GM12878 (cell line): ENCODE data around the gene ASAP2. TPM values are rescaled to one million over a fixed set of nuclear protein-coding genes. Genes with fewer than 3 reads are reported as not detected.

Experiments
- ATAC-seq: fragments of 200-7000 bp; cut with Tn5 transposase; 3 replicates; pipeline ENCODE4 v1.9.1; 2020; ENCODE audit warnings: mild to moderate bottlenecking, moderate library complexity
- BruUV-seq: library from RNA; stranded (reverse); fragments of 400-500 nt; replicated peaks from 2 replicates; lab custom pipeline; 2021; lab: Mats Ljungman, UMichigan
- CTCF ChIA-PET: fragments of 300-600 bp; sonication (Branson Sonifier 250); formaldehyde crosslinking; extraction: SDS; loops from one replicate; lab custom pipeline; 2021; ENCODE audit warnings: inconsistent platforms; lab: Yijun Ruan, JAX
- POLR2A ChIA-PET: fragments of 350-600 bp; formaldehyde crosslinking; extraction: SDS; loops from one replicate; lab custom pipeline; 2021; ENCODE audit warnings: inconsistent platforms; lab: Charles Lee
- RAD21 ChIA-PET: fragments of 300-600 bp; sonication (Branson Sonifier 250); formaldehyde crosslinking; loops from one replicate; lab custom pipeline; 2023; ENCODE audit warnings: antibody characterized with exemption; ENCODE audit not compliant: unreplicated experiment; lab: Charles Lee
- SMC1A ChIA-PET: fragments of 300-600 bp; sonication (Branson Sonifier 250); formaldehyde crosslinking; loops from one replicate; lab custom pipeline; 2023; ENCODE audit not compliant: unreplicated experiment, uncharacterized antibody; lab: Charles Lee
- DNase-seq: peaks from one replicate; pipeline ENCODE4 v3.0.0-alpha.2; 2011; ENCODE audit warnings: low read depth, low spot score
- FAIRE-seq: peaks from 3 replicates; lab custom pipeline; 2011; peaks lifted over from hg19 to GRCh38; lab: Jason Lieb, UNC
- H2AFZ ChIP-seq: 2 replicates; pipeline ENCODE4 v1.6.0; 2011; ENCODE audit warnings: low read depth, low read length, control low read depth; ENCODE audit not compliant: control insufficient read depth
- H3K27ac ChIP-seq: 2 replicates; pipeline ENCODE4 v1.5.1; 2011; ENCODE audit warnings: control low read depth; ENCODE audit not compliant: control insufficient read depth, insufficient read depth
- H3K27me3 ChIP-seq, 2 experiments: replicated peaks in 1 of 2; 2 replicates each; pipeline versions ENCODE4 v1.6.0 to v1.6.1; 2011; ENCODE audit warnings: low read length in 1 of 2; ENCODE audit not compliant: control insufficient read depth in 2 of 2, insufficient read depth in 2 of 2
- H3K36me3 ChIP-seq, 2 experiments: 2 replicates each; pipeline ENCODE4 v1.5.1; 2011; ENCODE audit warnings: low read length in 1 of 2; ENCODE audit not compliant: control insufficient read depth in 2 of 2, insufficient read depth in 2 of 2
- H3K4me1 ChIP-seq: 2 replicates; pipeline ENCODE4 v1.6.1; 2011; ENCODE audit warnings: mild to moderate bottlenecking, low read length, moderate library complexity, mixed read lengths; ENCODE audit not compliant: control insufficient read depth, insufficient read depth
- H3K4me2 ChIP-seq: 2 replicates; pipeline ENCODE4 v1.6.0; 2011; ENCODE audit warnings: control low read depth; ENCODE audit not compliant: control insufficient read depth, insufficient read depth
- H3K4me3 ChIP-seq: fragments of 200-600 bp; sonication (generic); 2 replicates; pipeline ENCODE4 v1.5.1; 2016
- H3K79me2 ChIP-seq: 2 replicates; pipeline ENCODE4 v1.6.0; 2011; ENCODE audit warnings: low read length; ENCODE audit not compliant: control insufficient read depth, insufficient read depth
- H3K9ac ChIP-seq: 2 replicates; pipeline ENCODE4 v1.8.0; 2011; ENCODE audit warnings: low read length, control low read depth, mixed read lengths; ENCODE audit not compliant: control insufficient read depth, insufficient read depth
- H3K9me3 ChIP-seq: replicated peaks from 3 replicates; pipeline ENCODE4 v1.5.1; 2011; ENCODE audit warnings: mild to moderate bottlenecking, low read length; ENCODE audit not compliant: control insufficient read depth, insufficient read depth
- H4K20me1 ChIP-seq: 2 replicates; pipeline ENCODE4 v1.6.0; 2011; ENCODE audit not compliant: control insufficient read depth, insufficient read depth
- CBX5 ChIP-seq: sonication (generic); IDR thresholded peaks from 2 replicates; pipeline ENCODE4 v1.6.1; 2016; ENCODE audit warnings: low read depth, moderate library complexity, mild to moderate bottlenecking, inconsistent platforms
- CREB1 ChIP-seq: IDR thresholded peaks from 2 replicates; pipeline ENCODE4 v1.6.1; 2012; ENCODE audit warnings: low read depth, mild to moderate bottlenecking, inconsistent platforms
- IKZF2 ChIP-seq, 2 experiments: fragments of 450-650 bp; IDR thresholded peaks; 2 replicates each; pipeline ENCODE4 v1.6.1; 2017; ENCODE audit warnings: mild to moderate bottlenecking in 2 of 2, moderate library complexity in 2 of 2
- ZBED1 ChIP-seq: IDR thresholded peaks from 2 replicates; pipeline ENCODE4 v1.6.1; 2016; ENCODE audit warnings: borderline replicate concordance
- WGBS: methylation state at CpG from one replicate; pipeline ENCODE4 v1.1.6; 2016; ENCODE audit warnings: low lambda C conversion rate; ENCODE audit not compliant: insufficient replicate concordance, insufficient coverage; ENCODE audit errors: missing lambda C conversion rate; 5-methylcytosine and 5-hydroxymethylcytosine counted together
- in situ Hi-C: fragments of 300-500 bp; cut with MboI; formaldehyde crosslinking; loops from 9 replicates; pipeline ENCODE4 v1.14.3; 2018; ENCODE audit warnings: mixed read lengths
- intact Hi-C: fragments of 100-400 bp; cut with micrococcal nuclease; formaldehyde crosslinking; loops from one replicate; pipeline ENCODE4 v1.14.2; 2022; ENCODE audit not compliant: unreplicated experiment
- polyA plus RNA-seq, 11 experiments: library from polyadenylated mRNA; depleted of rRNA in 4 of 11; unstranded in 6 of 11; stranded (reverse) in 5 of 11; fragments of >200 nt; fragmentation: Nextera tagmentation in 4 of 11; fragmentation: Illumina TruSeq in 1 of 11; extraction: Ambion mirVana in 4 of 11; extraction: Trizol in 1 of 11; gene quantifications; 1 replicate in 1 of 11; 2 replicates in 10 of 11; pipeline versions ENCODE4 v1.2.1 to v1.2.3, GENCODE V29; 2011 to 2016; ENCODE audit warnings: inconsistent platforms in 2 of 11, missing spikeins in 2 of 11, low read depth in 1 of 11
- total RNA-seq, 4 experiments: library from RNA; depleted of rRNA in 3 of 4; stranded (reverse); fragments of >200 nt in 3 of 4; fragmentation: Illumina TruSeq in 1 of 4; extraction: Trizol in 1 of 4; gene quantifications; 2 replicates each; pipeline versions ENCODE4 v1.2.1 to v1.2.3, GENCODE V29; 2013 to 2021
- TF ChIP-seq, protein P1 (sequence below): IDR thresholded peaks from 2 replicates; pipeline ENCODE4 v1.6.1; 2011; ENCODE audit warnings: low read depth, low read length, improper control_type of control experiment, borderline replicate concordance

The ASAP2 gene
- total and polyA plus RNA-seq, 10 of the 15 experiments (the other 5 are each of a cell fraction or from before 2014, with no cell fraction given), result 0.05 to 0.27 (median 0.07) TPM; not detected in 4

GRCh38 chr2:9308186-9308955 lies 101.8 kb downstream of the ASAP2 start:
- no peaks in the 10 kb centered on the region for H3K36me3 ChIP-seq
- ATAC-seq (no peak), FAIRE-seq (no peak), DNase-seq (no peak)
- CTCF ChIA-PET, result no interaction called here
- H3K27me3 ChIP-seq, result no peaks in the 10 kb centered on the region
- POLR2A ChIA-PET, result no interaction called here
- H3K4me2 ChIP-seq, result no peak overlapping the region
- no peak overlapping the region for H3K27ac ChIP-seq
- RAD21 ChIA-PET, result no interaction called here
- H4K20me1 ChIP-seq, result no peaks in the 10 kb centered on the region
- no peak overlapping the region for H3K4me3 ChIP-seq
- SMC1A ChIA-PET, result no interaction called here
- intact Hi-C loops (no loop called here), in situ Hi-C loops (no loop called here)
- no peak overlapping the region for H3K9ac ChIP-seq
- H3K9me3 ChIP-seq, result no peaks in the 10 kb centered on the region
- no peaks in the 10 kb centered on the region for H3K79me2 ChIP-seq
- whole genome bisulfite sequencing, result 33% methylated on average over 14 of the region's 14 CpGs
- no TSS peak for BruUV-seq
- no peaks in the 10 kb centered on the region for H3K4me1 ChIP-seq
- no peak overlapping the region for H2AFZ ChIP-seq
- no peak for TF ChIP-seq CREB1
- no peak for TF ChIP-seq CBX5
- TF ChIP-seq ZBED1, result no peak

DNA sequence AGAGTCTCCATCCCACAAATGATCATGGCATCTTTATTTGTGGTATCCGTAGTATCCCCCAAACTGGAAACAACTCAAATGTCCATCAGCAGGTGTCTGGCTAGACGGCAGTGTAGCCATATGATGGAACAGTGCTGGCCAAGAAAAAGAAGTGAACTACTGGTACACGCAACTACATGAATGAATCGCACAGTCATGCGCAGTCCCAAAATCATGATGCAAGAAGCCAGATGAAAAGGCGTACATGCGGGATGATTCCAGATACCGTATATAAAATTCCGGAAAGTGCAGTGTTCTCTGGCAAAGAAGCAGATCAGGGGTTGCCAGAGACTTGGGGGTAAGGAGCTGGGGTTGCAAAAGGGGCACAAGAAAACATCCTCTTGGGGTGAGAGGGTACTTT lies 102.5 kb downstream of the ASAP2 start:
- no peak for FAIRE-seq
- intact Hi-C loops, result no loop called here
- CTCF ChIA-PET, result no interaction called here
- POLR2A ChIA-PET, result no interaction called here
- in situ Hi-C loops, result no loop called here
- no peak overlapping the region for H3K4me3 ChIP-seq
- H3K9ac ChIP-seq, result no peak overlapping the region
- H3K9me3 ChIP-seq, result no peaks in the 10 kb centered on the region
- WGBS, result 61% methylated on average over 9 of the region's 9 CpGs
- H3K4me1 ChIP-seq, result no peaks in the 10 kb centered on the region
- BruUV-seq, result no TSS peak
- H4K20me1 ChIP-seq, result no peaks in the 10 kb centered on the region
- no peak overlapping the region for H2AFZ ChIP-seq
- DNase-seq, result no peak
- H3K4me2 ChIP-seq, result no peak overlapping the region
- ATAC-seq, result no peak
- no peaks in the 10 kb centered on the region for H3K27me3 ChIP-seq
- RAD21 ChIA-PET, result no interaction called here
- H3K27ac ChIP-seq, result no peak overlapping the region
- no peaks in the 10 kb centered on the region for H3K36me3 ChIP-seq
- TF ChIP-seq IKZF2 (IDR thresholded peaks at IDR 0.05), result no peak
- TF ChIP-seq, protein P1, sequence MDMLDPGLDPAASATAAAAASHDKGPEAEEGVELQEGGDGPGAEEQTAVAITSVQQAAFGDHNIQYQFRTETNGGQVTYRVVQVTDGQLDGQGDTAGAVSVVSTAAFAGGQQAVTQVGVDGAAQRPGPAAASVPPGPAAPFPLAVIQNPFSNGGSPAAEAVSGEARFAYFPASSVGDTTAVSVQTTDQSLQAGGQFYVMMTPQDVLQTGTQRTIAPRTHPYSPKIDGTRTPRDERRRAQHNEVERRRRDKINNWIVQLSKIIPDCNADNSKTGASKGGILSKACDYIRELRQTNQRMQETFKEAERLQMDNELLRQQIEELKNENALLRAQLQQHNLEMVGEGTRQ, result no peak
- H3K79me2 ChIP-seq, result no peaks in the 10 kb centered on the region
- SMC1A ChIA-PET, result no interaction called here
